Measurements from ENCODE around the gene GRID1. TPM values are rescaled to one million over a fixed set of nuclear protein-coding genes. Genes with fewer than 3 reads are reported as not detected.

Gene GRID1
- total RNA-seq, 1 donor from 2014 or later: not detected

- no peak for TF ChIP-seq CTCF (IDR thresholded peaks at IDR 0.05)
Measured at GRCh38 chr10:86215712-86216111, 150.9 kb downstream of the GRID1 start.

GRCh38 chr10:86215046-86215445 is 151.5 kb downstream of the GRID1 start:
- TF ChIP-seq CTCF (IDR thresholded peaks at IDR 0.05): no peak
- ChIA-PET CTCF (no interaction called here), POLR2A (no interaction called here)
- no peaks in the 10 kb centered on the region for H3K9me3 Mint-ChIP-seq
- DNase-seq: no peak
- peaks cover 2% of the 10 kb centered on the region for H3K27me3 Mint-ChIP-seq
- no peak overlapping the region for H3K4me3 Mint-ChIP-seq
- no peaks in the 10 kb centered on the region for H3K4me1 Mint-ChIP-seq
- no peak for ATAC-seq (ENCODE audit: low read depth)
- H3K27ac Mint-ChIP-seq: no peak overlapping the region
- no peaks in the 10 kb centered on the region for H3K36me3 Mint-ChIP-seq (ENCODE audit: low read depth)
- intact Hi-C loops (cut with micrococcal nuclease): no loop called here

More at GRCh38 chr10:86215712-86216111, 150.9 kb downstream of the GRID1 start:
- ATAC-seq (ENCODE audit: low read depth) (no peak), DNase-seq (no peak)
- Mint-ChIP-seq H3K36me3 (ENCODE audit: low read depth) (no peaks in the 10 kb centered on the region), H3K4me1 (no peaks in the 10 kb centered on the region), H3K27me3 (peaks cover 5% of the 10 kb centered on the region), H3K4me3 (no peak overlapping the region), H3K9me3 (no peaks in the 10 kb centered on the region), H3K27ac (no peak overlapping the region)
- ChIA-PET POLR2A (no interaction called here), CTCF (no interaction called here)
- intact Hi-C loops (cut with micrococcal nuclease): no loop called here

GRCh38 chr10:86213148-86213547 is 153.4 kb downstream of the GRID1 start:
- intact Hi-C loops (cut with micrococcal nuclease): no loop called here
- ATAC-seq (ENCODE audit: low read depth) (no peak), DNase-seq (no peak)
- H3K4me3 Mint-ChIP-seq: no peak overlapping the region
- H3K4me1 Mint-ChIP-seq: no peaks in the 10 kb centered on the region
- TF ChIP-seq CTCF (IDR thresholded peaks at IDR 0.05): no peak
- CTCF ChIA-PET: no interaction called here
- H3K36me3 Mint-ChIP-seq (ENCODE audit: low read depth): no peaks in the 10 kb centered on the region
- H3K9me3 Mint-ChIP-seq: no peaks in the 10 kb centered on the region
- H3K27me3 Mint-ChIP-seq: no peaks in the 10 kb centered on the region
- POLR2A ChIA-PET: no interaction called here
- H3K27ac Mint-ChIP-seq: no peak overlapping the region

- CTCF ChIA-PET: no interaction called here
- H3K4me1 Mint-ChIP-seq: no peaks in the 10 kb centered on the region
- no peak overlapping the region for H3K27ac Mint-ChIP-seq
- no peaks in the 10 kb centered on the region for H3K27me3 Mint-ChIP-seq
- no peaks in the 10 kb centered on the region for H3K36me3 Mint-ChIP-seq (ENCODE audit: low read depth)
- H3K9me3 Mint-ChIP-seq: no peaks in the 10 kb centered on the region
- TF ChIP-seq CTCF (IDR thresholded peaks at IDR 0.05): no peak
- intact Hi-C loops (cut with micrococcal nuclease): no loop called here
- H3K4me3 Mint-ChIP-seq: no peak overlapping the region
- POLR2A ChIA-PET: no interaction called here
- DNase-seq (no peak), ATAC-seq (ENCODE audit: low read depth) (no peak)
Measured at GRCh38 chr10:86212391-86212700, 154.2 kb downstream of the GRID1 start.

GRCh38 chr10:86211691-86212390 is 154.8 kb downstream of the GRID1 start:
- Mint-ChIP-seq H3K4me1 (no peaks in the 10 kb centered on the region), H3K27ac (no peak overlapping the region), H3K36me3 (ENCODE audit: low read depth) (no peaks in the 10 kb centered on the region), H3K4me3 (no peak overlapping the region), H3K27me3 (no peaks in the 10 kb centered on the region), H3K9me3 (no peaks in the 10 kb centered on the region)
- no peak for TF ChIP-seq CTCF (IDR thresholded peaks at IDR 0.05)
- intact Hi-C loops (cut with micrococcal nuclease): no loop called here
- ATAC-seq (ENCODE audit: low read depth): no peak
- no peak for DNase-seq
- ChIA-PET POLR2A (no interaction called here), CTCF (no interaction called here)

Measured in activated B cell treated with CpG ODN at 0.5 μM for 24 hours (primary cell).